Spleen (tissue), 7 donors: ENCODE measurements around the gene SAA2.
A peak's percentile ranks its signal among the peaks of the same experiment; 100 is the strongest.

Experiments
- CTCF ChIP-seq, 11 experiments: fragments of 200-600 bp in 7 of 11; fragments of 450-650 bp in 4 of 11; sonication (generic) in 4 of 11; IDR thresholded peaks in 8 of 11; conservative IDR thresholded peaks in 3 of 11; 1 replicate in 7 of 11; 2 replicates in 4 of 11; pipeline versions ENCODE4 v1.4.0 to v1.8.0; 2016 to 2021; ENCODE audit warnings: antibody characterized with exemption in 11 of 11, inconsistent platforms in 4 of 11, mild to moderate bottlenecking in 1 of 11
- POLR2A ChIP-seq, 3 donors: fragments of 450-650 bp; IDR thresholded peaks; one replicate each; pipeline ENCODE4 v1.5.1; 2017; ENCODE audit warnings: antibody characterized with exemption in 3 of 3, mild to moderate bottlenecking in 1 of 3
- donor health status: DM: no; HTN: no; CAD: no; lungs with moderate emphysema.
- donor health status: DM: no; HTN: no; CAD: no.
- donor health status: DM: no; HTN: no; CAD: no.

- TF ChIP-seq CTCF (IDR thresholded peaks at IDR 0.05 in 8 of 11, conservative IDR thresholded peaks at IDR 0.05 in 3 of 11): peak; percentile 52 to 85 (median 70)
- TF ChIP-seq POLR2A (IDR thresholded peaks at IDR 0.05): no peak
Observed at GRCh38 chr11:18243783-18244362, 4.6 kb downstream of the SAA2 start.
